Esophagus squamous epithelium (tissue), 4 donors: Measurements from ENCODE around the gene SLC2A5.

Experiments
- CTCF ChIP-seq, 6 experiments: fragments of 450-650 bp in 4 of 6; fragments of 200-600 bp in 2 of 6; sonication (generic) in 2 of 6; IDR thresholded peaks; one replicate each; pipeline ENCODE4 v1.5.1; 2016 to 2019; ENCODE audit warnings: antibody characterized with exemption in 6 of 6, mild to moderate bottlenecking in 4 of 6, moderate library complexity in 4 of 6
- POLR2A ChIP-seq, 4 donors: fragments of 450-650 bp; IDR thresholded peaks; one replicate each; pipeline ENCODE4 v1.6.1; 2017; ENCODE audit warnings: antibody characterized with exemption in 4 of 4, mild to moderate bottlenecking in 4 of 4, moderate library complexity in 3 of 4

GRCh38 chr1:8988618-8988967, 80.8 kb downstream of the SLC2A5 start:
- TF ChIP-seq POLR2A (IDR thresholded peaks at IDR 0.05) = no peak
- no peak for TF ChIP-seq CTCF (IDR thresholded peaks at IDR 0.05)
